ENCODE data around the gene BCR. TPM values are rescaled to one million over a fixed set of nuclear protein-coding genes. Genes with fewer than 3 reads are reported as not detected.

Gene BCR
- total and polyA plus RNA-seq, 2 of the 8 experiments (the other 6 are each of a cell fraction or from before 2014, with no cell fraction given), result 66.7 to 130 TPM

- no peak for TF ChIP-seq ATF2 (IDR thresholded peaks at IDR 0.05; ENCODE audit: low read length)
- TF ChIP-seq RNF2 (IDR thresholded peaks at IDR 0.05; ENCODE audit: borderline replicate concordance, low read depth, low read length, missing control alignments, poor library complexity, severe bottlenecking), result no peak
- TF ChIP-seq SRF (IDR thresholded peaks at IDR 0.05; ENCODE audit: low read depth, low read length), result no peak
- TF ChIP-seq GABPA (IDR thresholded peaks at IDR 0.05; ENCODE audit: borderline replicate concordance, insufficient read depth, low read length), result no peak
- TF ChIP-seq HDAC6 (IDR thresholded peaks at IDR 0.05; ENCODE audit: low read depth, low read length), result no peak
- TF ChIP-seq CREB1 (IDR thresholded peaks at IDR 0.05), result no peak
- no peak for TF ChIP-seq POLR2AphosphoS5 (IDR thresholded peaks at IDR 0.05; ENCODE audit: low read depth, low read length)
Observed at GRCh38 chr22:23202812-23203451, 22.6 kb downstream of the BCR start (continued).

Measured in H1 (cell line).